ENCODE data around the gene SCAMP4. TPM values are rescaled to one million over a fixed set of nuclear protein-coding genes. Genes with fewer than 3 reads are reported as not detected.

Gene SCAMP4
- total RNA-seq, 1 donor, result 49.2 TPM

DNA sequence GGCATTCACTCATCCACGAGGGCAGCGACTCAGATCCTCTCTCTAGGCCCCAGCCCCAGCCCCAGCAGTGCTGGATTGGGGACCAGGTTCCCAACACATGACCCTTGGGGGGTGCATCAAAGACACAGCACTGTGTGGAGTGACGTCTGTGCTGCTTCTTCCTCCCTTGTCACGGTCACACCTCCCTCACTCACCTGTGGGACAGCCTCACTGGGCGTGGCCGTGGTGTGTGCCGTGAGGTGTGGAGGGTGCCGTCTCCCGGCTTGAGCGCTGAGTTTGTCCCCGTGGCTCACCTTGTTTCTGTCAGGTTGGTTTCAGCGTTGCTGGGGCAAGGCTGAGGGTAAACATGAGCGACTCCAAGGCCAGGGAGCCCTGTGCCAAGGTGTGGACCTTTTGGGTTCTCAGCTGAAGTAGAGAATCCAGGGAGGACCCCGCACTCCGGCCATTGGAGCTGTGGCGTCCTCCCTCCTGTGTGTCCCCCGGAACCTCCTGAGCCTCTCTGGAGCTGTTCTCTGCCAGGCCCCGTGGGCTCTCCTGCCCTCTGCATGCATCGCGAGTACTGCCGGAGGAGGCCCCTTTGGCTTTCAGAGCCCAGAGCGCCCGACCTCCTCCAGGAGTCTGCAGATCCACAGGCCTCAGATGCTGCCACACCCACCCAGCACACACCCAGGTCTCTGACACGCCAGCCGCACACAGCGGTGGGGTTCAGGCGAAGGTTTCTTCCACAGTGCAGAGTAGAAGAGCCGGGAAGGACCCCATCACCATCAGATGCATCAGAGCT lies 69.4 kb downstream of the SCAMP4 start:
- no peak for DNase-seq (ENCODE audit: low read depth)
- no peak overlapping the region for H3K4me3 ChIP-seq (ENCODE audit: low read depth, low read length)
- no peak for TF ChIP-seq CTCF (IDR thresholded peaks at IDR 0.05; ENCODE audit: insufficient read depth, low read depth, low read length)

- no peak overlapping the region for H3K4me3 ChIP-seq (ENCODE audit: low read depth, low read length)
- DNase-seq (ENCODE audit: low read depth), result peak; percentile 5
- TF ChIP-seq CTCF (IDR thresholded peaks at IDR 0.05; ENCODE audit: insufficient read depth, low read depth, low read length), result no peak
These were observed 69.9 kb downstream of the SCAMP4 start for GRCh38 chr19:1975162-1975480.

Other genes with a start within 250 kb of the SCAMP4 start
- not detected in 2 replicates for gene ONECUT3, start 151.9 kb upstream of the SCAMP4 start, total RNA-seq
- gene ATP8B3, start 93.1 kb upstream of the SCAMP4 start, total RNA-seq, result 0.86 and 1.6 TPM in 2 replicates
- 11.2 and 15.8 TPM in 2 replicates for gene REXO1, start 56.9 kb upstream of the SCAMP4 start, total RNA-seq
- gene KLF16, start 41.8 kb upstream of the SCAMP4 start, total RNA-seq, result 10.4 and 16.8 TPM in 2 replicates
- 45.8 and 62.2 TPM in 2 replicates for gene ABHD17A, start 19.9 kb upstream of the SCAMP4 start, total RNA-seq
- 3.9 and 4.5 TPM in 2 replicates for gene ADAT3, start within 50 bp of the SCAMP4 start, total RNA-seq
- 69.5 and 74.1 TPM in 2 replicates for gene CSNK1G2, start 35.8 kb downstream of the SCAMP4 start, total RNA-seq
- 46.6 and 51.5 TPM in 2 replicates for gene BTBD2, start 110.3 kb downstream of the SCAMP4 start, total RNA-seq
- 59.2 and 80.9 TPM in 2 replicates for gene MKNK2, start 145.8 kb downstream of the SCAMP4 start, total RNA-seq
- 31.2 and 36.7 TPM in 2 replicates for gene MOB3A, start 190.9 kb downstream of the SCAMP4 start, total RNA-seq
- 1.3 TPM in 2 replicates for gene IZUMO4, start 191.5 kb downstream of the SCAMP4 start, total RNA-seq
- 122 and 140 TPM in 2 replicates for gene AP3D1, start 246.2 kb downstream of the SCAMP4 start, total RNA-seq

All from fibroblast of villous mesenchyme (primary cell).